Type B pancreatic cell (in vitro differentiated cells): Measurements from ENCODE around the gene GPC6. TPM values are rescaled to one million over a fixed set of nuclear protein-coding genes. Genes with fewer than 3 reads are reported as not detected.

Experiments
- DNase-seq: peaks from one replicate; pipeline ENCODE4 v3.0.0; 2021; ENCODE audit warnings: mixed read lengths; ENCODE audit not compliant: unreplicated experiment; ENCODE audit errors: extremely low spot score
- H3K27ac Mint-ChIP-seq: 2 replicates; pipeline ENCODE4 v1.8.0; 2021; ENCODE audit warnings: mild to moderate bottlenecking, mixed read lengths
- H3K27me3 Mint-ChIP-seq: 2 replicates; pipeline ENCODE4 v1.8.0; 2021; ENCODE audit warnings: mixed read lengths
- H3K36me3 Mint-ChIP-seq: 2 replicates; pipeline ENCODE4 v1.8.0; 2021; ENCODE audit warnings: mixed read lengths
- H3K4me1 Mint-ChIP-seq: one replicate; pipeline ENCODE4 v1.8.0; 2021; ENCODE audit warnings: mixed read lengths; ENCODE audit not compliant: unreplicated experiment
- H3K4me3 Mint-ChIP-seq: 2 replicates; pipeline ENCODE4 v1.8.0; 2021; ENCODE audit warnings: mild to moderate bottlenecking, mixed read lengths
- H3K9me3 Mint-ChIP-seq: 2 replicates; pipeline ENCODE4 v1.8.0; 2021; ENCODE audit warnings: mixed read lengths
- CTCF ChIP-seq: fragments of 200-600 bp; sonication (generic); conservative IDR thresholded peaks from 2 replicates; pipeline ENCODE4 v1.5.0; 2021; ENCODE audit warnings: antibody characterized with exemption, mild to moderate bottlenecking
- total RNA-seq: library from RNA; stranded (reverse); gene quantifications from 2 replicates; pipeline ENCODE4 v1.2.1, GENCODE V29; 2021; ENCODE audit warnings: low replicate concordance

The GPC6 gene
- total RNA-seq, 1 donor from 2014 or later: 30.5 TPM

GRCh38 chr13:93945621-93946020 is 719.0 kb downstream of the GPC6 start:
- no peak overlapping the region for H3K4me3 Mint-ChIP-seq
- H3K27me3 Mint-ChIP-seq: no peaks in the 10 kb centered on the region
- H3K36me3 Mint-ChIP-seq: no peaks in the 10 kb centered on the region
- no peak for TF ChIP-seq CTCF
- no peak for DNase-seq
- no peaks in the 10 kb centered on the region for H3K4me1 Mint-ChIP-seq
- no peak overlapping the region for H3K27ac Mint-ChIP-seq
- no peaks in the 10 kb centered on the region for H3K9me3 Mint-ChIP-seq

GRCh38 chr13:93946994-93947393 is 720.4 kb downstream of the GPC6 start:
- Mint-ChIP-seq H3K9me3 (no peaks in the 10 kb centered on the region), H3K4me3 (no peak overlapping the region), H3K27me3 (no peaks in the 10 kb centered on the region), H3K27ac (no peak overlapping the region), H3K4me1 (no peaks in the 10 kb centered on the region), H3K36me3 (no peaks in the 10 kb centered on the region)
- TF ChIP-seq CTCF: no peak
- DNase-seq: no peak

- Mint-ChIP-seq H3K27me3 (no peaks in the 10 kb centered on the region), H3K4me3 (no peak overlapping the region), H3K4me1 (no peaks in the 10 kb centered on the region), H3K27ac (no peak overlapping the region), H3K9me3 (no peaks in the 10 kb centered on the region), H3K36me3 (no peaks in the 10 kb centered on the region)
- no peak for DNase-seq
- TF ChIP-seq CTCF: no peak
Observed at GRCh38 chr13:93947651-93948050, 721.0 kb downstream of the GPC6 start.

- no peak overlapping the region for H3K27ac Mint-ChIP-seq
- TF ChIP-seq CTCF: no peak
- DNase-seq: no peak
- H3K4me1 Mint-ChIP-seq: no peaks in the 10 kb centered on the region
- H3K27me3 Mint-ChIP-seq: no peaks in the 10 kb centered on the region
- no peak overlapping the region for H3K4me3 Mint-ChIP-seq
- no peaks in the 10 kb centered on the region for H3K9me3 Mint-ChIP-seq
- H3K36me3 Mint-ChIP-seq: no peaks in the 10 kb centered on the region
Observed at GRCh38 chr13:93948162-93948922, 721.7 kb downstream of the GPC6 start.

GRCh38 chr13:93951108-93951507 is 724.5 kb downstream of the GPC6 start:
- H3K36me3 Mint-ChIP-seq: no peaks in the 10 kb centered on the region
- no peak for DNase-seq
- TF ChIP-seq CTCF: no peak
- H3K4me1 Mint-ChIP-seq: peaks cover 5% of the 10 kb centered on the region
- H3K9me3 Mint-ChIP-seq: no peaks in the 10 kb centered on the region
- no peak overlapping the region for H3K27ac Mint-ChIP-seq
- H3K4me3 Mint-ChIP-seq: no peak overlapping the region
- H3K27me3 Mint-ChIP-seq: no peaks in the 10 kb centered on the region
